HL-60/S4 treated with phorbol 12-myristate 13-acetate at 8.2 ng/mL for 4 days and 3 days (cell line): ENCODE data around the gene PRSS21.

Experiments used
- in situ Hi-C: fragments of 300-500 bp; cut with MboI; formaldehyde crosslinking; loops from 2 replicates; pipeline ENCODE4 v1.15.0; 2022; ENCODE audit warnings: low sequenced_read_pairs

PRSS21 gene

DNA sequence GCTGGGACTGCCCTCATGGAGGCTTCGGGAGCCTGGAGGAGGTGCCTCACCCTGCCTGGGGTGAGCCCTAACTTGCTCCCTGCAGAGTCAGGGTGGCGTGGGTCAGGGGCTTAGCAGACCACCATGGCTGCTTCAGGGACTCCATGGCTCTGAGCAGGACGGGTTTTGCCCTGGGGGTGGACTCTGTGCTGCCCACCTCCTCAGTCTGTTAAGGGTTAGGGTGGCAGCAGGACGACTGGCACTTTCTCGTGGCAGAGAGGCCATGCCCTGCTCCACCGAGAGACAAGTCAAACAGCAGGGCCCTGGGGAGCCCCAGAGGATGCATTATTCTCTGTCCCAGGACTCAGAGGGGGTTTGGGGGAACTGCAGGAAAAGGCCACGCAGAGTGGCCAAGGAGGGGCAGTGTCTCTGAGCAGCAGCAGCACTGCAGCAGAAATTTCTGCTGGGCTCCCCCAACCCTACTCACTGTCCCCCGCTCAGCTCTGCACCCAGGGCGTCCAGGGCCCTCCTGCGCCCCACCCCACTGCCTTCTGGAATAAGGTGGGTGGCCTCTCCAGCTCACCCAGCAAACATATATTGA, 42.7 kb downstream of the PRSS21 start:
- in situ Hi-C loops, result no loop called here

DNA sequence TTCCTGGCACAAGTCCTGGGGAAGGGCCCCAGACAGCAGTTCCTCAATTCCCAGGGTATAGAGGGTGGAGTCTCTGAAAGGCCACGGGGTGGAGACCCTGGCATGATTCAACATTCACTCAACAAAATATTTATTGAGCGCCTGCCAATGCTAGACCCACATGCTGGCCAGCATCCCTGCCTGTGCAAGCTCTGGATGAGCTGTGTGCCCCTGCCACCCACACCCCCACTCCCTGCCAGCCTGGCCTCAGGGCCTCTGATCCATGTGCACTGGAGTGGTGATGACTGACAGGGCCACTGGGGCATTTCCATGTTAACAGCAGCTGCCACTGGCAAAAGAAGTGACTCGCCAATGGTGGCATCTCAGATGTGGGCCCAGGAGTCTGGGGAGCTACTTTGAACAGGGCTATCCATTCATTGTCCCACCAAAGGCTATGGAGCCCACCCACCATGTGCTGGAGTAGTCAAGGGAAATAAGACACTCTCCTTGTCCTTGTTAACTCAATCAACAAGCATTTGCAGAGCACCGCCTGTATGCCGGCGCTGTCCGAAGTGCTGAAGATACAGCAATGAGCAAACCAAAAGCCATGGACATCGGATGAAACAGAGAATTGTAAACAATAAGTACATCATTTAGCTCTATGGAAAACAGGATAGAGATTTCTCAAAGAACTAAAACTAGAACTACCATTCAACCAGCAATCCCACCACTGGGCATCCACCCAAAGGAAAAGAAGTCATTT, 44.0 kb downstream of the PRSS21 start:
- in situ Hi-C loops, result no loop called here

DNA sequence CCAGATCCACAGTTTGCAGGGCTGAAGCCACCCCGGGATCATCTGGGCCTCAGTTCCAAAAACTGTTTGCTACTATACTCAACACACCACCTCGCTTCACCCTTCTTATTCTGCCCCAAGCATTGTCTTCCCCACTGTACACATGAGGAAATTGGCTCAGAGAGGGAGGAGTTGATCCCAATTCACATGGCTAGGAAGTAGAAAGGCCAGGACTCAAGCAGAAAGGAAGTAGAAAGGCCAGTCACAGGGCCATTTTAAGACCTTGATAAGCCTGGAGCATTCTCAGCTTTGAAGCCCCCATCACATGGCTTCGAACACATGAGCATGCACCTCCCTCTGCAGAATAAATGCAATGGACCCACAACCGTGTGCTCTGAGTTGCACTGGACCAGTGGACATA, 48.6 kb downstream of the PRSS21 start:
- in situ Hi-C loops, result no loop called here

GRCh38 chr16:2866431-2866830, 49.4 kb downstream of the PRSS21 start:
- in situ Hi-C loops, result no loop called here

GRCh38 chr16:2867661-2867986, 50.6 kb downstream of the PRSS21 start:
- in situ Hi-C loops, result no loop called here

DNA sequence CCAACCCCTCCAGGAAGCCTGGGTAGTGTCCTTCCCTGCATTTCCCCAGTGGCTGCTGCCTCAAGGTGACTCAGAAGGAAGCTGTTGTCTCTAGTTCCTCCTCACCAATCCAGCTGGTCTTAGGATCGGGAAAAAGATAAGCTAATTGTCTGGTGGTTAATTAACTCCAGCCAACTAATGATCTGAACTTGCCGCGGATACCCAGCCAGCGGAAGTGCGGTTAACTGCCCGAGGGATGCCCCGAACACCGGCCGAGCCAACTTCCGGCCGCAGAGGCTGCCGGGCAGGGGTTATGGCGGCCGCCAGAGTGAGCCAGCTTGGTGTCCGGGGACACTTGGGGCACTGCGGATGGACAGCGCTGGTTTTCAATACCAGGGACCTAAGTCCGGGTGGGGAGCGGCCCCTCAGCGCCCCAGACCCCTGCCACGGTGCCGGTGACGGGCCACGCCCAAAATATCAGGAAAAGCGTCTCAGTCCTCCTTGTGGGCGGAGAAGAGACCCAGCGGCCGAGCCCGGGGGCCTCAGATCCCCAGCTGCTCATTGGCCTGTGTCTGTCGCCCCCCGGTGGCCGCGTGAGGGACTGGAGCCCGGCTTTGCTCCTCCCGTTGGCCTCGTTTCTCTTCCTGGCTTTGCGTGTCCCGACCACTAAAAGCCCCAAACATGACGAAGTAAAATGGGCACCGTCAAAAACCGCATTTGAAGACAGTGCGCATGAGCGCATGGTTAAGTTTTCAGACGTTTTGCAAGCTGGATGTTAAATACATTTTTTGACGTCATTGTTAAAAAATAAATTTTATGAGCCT, 51.2 kb downstream of the PRSS21 start:
- in situ Hi-C loops, result no loop called here
